GM18499 (cell line): ENCODE results near the gene LURAP1L.

Experiments
- ATAC-seq: cut with Tn5 transposase; IDR thresholded peaks from one replicate; pipeline ENCODE4 v1.9.1; 2021; ENCODE audit warnings: moderate number of reproducible peaks; ENCODE audit not compliant: insufficient read depth, unreplicated experiment

LURAP1L gene

GRCh38 chr9:12775679-12776512 lies 1.1 kb downstream of the LURAP1L start:
- ATAC-seq: peak; percentile 54

- ATAC-seq: no peak
Measured at GRCh38 chr9:12776513-12777055, 1.8 kb downstream of the LURAP1L start.

GRCh38 chr9:12777121-12778022 lies 2.6 kb downstream of the LURAP1L start:
- no peak for ATAC-seq

- no peak for ATAC-seq
Measured at GRCh38 chr9:12778389-12778788, 3.6 kb downstream of the LURAP1L start.

GRCh38 chr9:12781226-12781733 lies 6.5 kb downstream of the LURAP1L start:
- no peak for ATAC-seq

- no peak for ATAC-seq
Measured at GRCh38 chr9:12783767-12784460, 9.1 kb downstream of the LURAP1L start.

- no peak for ATAC-seq
Measured at GRCh38 chr9:12784461-12785259, 9.8 kb downstream of the LURAP1L start.

- no peak for ATAC-seq
Measured at GRCh38 chr9:12785260-12785770, 10.5 kb downstream of the LURAP1L start.

- no peak for ATAC-seq
Measured at GRCh38 chr9:12785941-12786340, 11.1 kb downstream of the LURAP1L start.

GRCh38 chr9:12790001-12790400 lies 15.2 kb downstream of the LURAP1L start:
- ATAC-seq: no peak

- ATAC-seq: no peak
Measured at GRCh38 chr9:12790883-12791282, 16.1 kb downstream of the LURAP1L start.

GRCh38 chr9:12794101-12794799 lies 19.4 kb downstream of the LURAP1L start:
- no peak for ATAC-seq

- no peak for ATAC-seq
Measured at GRCh38 chr9:12796601-12797000, 21.8 kb downstream of the LURAP1L start.

GRCh38 chr9:12797037-12797436 lies 22.2 kb downstream of the LURAP1L start:
- ATAC-seq: no peak

- no peak for ATAC-seq
Measured at GRCh38 chr9:12798066-12798770, 23.4 kb downstream of the LURAP1L start.

- ATAC-seq: no peak
Measured at GRCh38 chr9:12801187-12801586, 26.4 kb downstream of the LURAP1L start.

- ATAC-seq: no peak
Measured at GRCh38 chr9:12801663-12802062, 26.8 kb downstream of the LURAP1L start.

GRCh38 chr9:12802093-12802492 lies 27.3 kb downstream of the LURAP1L start:
- ATAC-seq: no peak
